GM12875 (cell line): ENCODE results near the gene DSG3.
A peak's percentile ranks its signal among the peaks of the same experiment; 100 is the strongest.

ENCODE experiments used
- H3K4me3 ChIP-seq: one replicate; pipeline ENCODE4 v1.5.1; 2011; ENCODE audit warnings: low read depth, low read length, control low read depth
- CTCF ChIP-seq: IDR thresholded peaks from 2 replicates; pipeline ENCODE4 v1.5.1; 2011; ENCODE audit warnings: low read depth, mild to moderate bottlenecking, control low read depth, inconsistent platforms, low read length, moderate library complexity, borderline replicate concordance; ENCODE audit not compliant: insufficient read depth

The DSG3 gene

GRCh38 chr18:31420524-31420923, 27.0 kb upstream of the DSG3 start:
- TF ChIP-seq CTCF = no peak
- no peak overlapping the region for H3K4me3 ChIP-seq

DNA sequence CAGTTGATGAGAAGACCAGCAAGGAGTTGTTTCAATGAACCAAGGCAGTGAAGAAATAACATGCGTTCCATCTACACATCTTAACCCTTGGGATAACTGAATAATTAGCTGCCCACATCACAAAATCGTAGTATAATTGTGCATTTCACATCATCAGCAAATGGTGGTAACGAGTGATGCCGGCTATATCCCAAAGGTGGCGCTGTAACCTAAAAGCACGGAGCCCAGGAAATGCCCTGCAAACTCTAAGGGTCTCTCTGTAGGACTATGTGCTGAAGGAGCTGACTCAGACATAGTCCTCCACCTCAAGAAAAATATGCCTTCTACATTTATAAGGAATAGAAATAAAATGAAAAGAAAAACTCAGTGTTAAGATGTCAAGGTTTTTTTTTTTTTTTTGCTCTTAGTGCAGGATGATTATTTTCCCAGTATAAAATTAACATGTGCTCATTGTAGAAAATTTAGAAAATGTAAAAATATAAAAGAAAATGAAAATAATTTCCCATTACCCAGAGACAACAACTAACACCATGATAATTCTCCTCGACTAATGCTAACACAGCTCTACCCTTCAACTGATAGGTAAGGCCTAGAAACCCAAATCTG, 23.1 kb upstream of the DSG3 start:
- no peak overlapping the region for H3K4me3 ChIP-seq
- TF ChIP-seq CTCF = peak; percentile 78

- H3K4me3 ChIP-seq = no peak overlapping the region
- TF ChIP-seq CTCF = no peak
Observed at GRCh38 chr18:31426021-31426420, 21.5 kb upstream of the DSG3 start.

- no peak overlapping the region for H3K4me3 ChIP-seq
- TF ChIP-seq CTCF = no peak
Observed at GRCh38 chr18:31426871-31427406, 20.6 kb upstream of the DSG3 start.

DNA sequence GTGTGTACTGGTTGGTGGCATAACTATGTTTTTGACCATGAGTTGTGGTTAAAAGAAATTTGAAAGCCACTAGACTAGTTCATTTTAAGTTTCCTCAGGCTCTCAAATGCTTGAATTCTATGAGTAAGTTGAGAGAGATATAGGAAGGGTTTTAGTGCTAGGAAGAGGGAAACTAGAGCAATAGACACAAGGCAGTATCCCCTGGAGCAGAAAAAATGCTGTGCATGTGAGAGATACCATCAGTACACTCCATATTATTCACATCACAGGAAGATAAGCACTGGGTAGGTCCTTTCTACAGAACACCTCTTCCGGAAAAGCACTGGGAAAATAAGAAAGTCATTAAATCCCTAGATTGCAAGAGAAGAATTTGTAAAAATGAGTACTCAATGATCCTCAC, 19.3 kb upstream of the DSG3 start:
- no peak for TF ChIP-seq CTCF

GRCh38 chr18:31429623-31430022, 17.9 kb upstream of the DSG3 start:
- TF ChIP-seq CTCF = no peak
- H3K4me3 ChIP-seq = no peak overlapping the region

More for the DNA sequence above, 19.3 kb upstream of the DSG3 start:
- no peak overlapping the region for H3K4me3 ChIP-seq

DNA sequence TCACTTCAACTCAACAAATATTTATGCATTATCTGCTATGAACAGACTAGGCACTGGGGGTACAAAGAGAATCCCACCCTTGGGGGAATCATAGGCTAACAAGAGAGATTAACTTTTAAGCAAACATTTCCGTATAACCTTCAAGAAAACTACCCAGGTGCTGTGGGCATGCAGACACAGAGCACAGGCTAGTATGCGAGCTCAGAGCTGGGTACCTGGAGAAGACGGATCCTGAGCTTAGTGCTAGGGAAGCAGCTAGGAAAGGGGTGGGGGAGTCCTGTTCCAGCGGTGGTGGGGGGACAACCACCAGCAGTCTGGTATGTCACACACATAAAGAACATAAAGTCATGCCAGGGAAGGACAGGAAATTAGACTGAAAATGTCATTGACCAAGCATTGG, 17.5 kb upstream of the DSG3 start:
- H3K4me3 ChIP-seq = no peak overlapping the region
- TF ChIP-seq CTCF = no peak
